GM12891 (cell line): Measurements from ENCODE around the gene CACNG4.

Source experiments
- PAX5 ChIP-seq: IDR thresholded peaks from 2 replicates; pipeline ENCODE4 v1.6.1; 2011; ENCODE audit warnings: low read length, moderate library complexity, mild to moderate bottlenecking; ENCODE audit not compliant: insufficient read depth, severe bottlenecking
- POLR2A ChIP-seq: IDR thresholded peaks from 2 replicates; pipeline ENCODE4 v1.6.1; 2011; ENCODE audit warnings: low read depth, low read length, control low read depth
- POLR2AphosphoS5 ChIP-seq: IDR thresholded peaks from 2 replicates; pipeline ENCODE4 v1.6.1; 2011; ENCODE audit warnings: low read depth, low read length, control low read depth
- SPI1 ChIP-seq: IDR thresholded peaks from 2 replicates; pipeline ENCODE4 v1.6.1; 2011; ENCODE audit warnings: low read depth, low read length, control low read depth
- TAF1 ChIP-seq: IDR thresholded peaks from 2 replicates; pipeline ENCODE4 v1.6.1; 2011; ENCODE audit warnings: low read depth, low read length, control low read depth

- no peak for TF ChIP-seq PAX5
- no peak for TF ChIP-seq TAF1
- no peak for TF ChIP-seq POLR2A
- no peak for TF ChIP-seq POLR2AphosphoS5
- TF ChIP-seq SPI1: no peak
These were observed 7.6 kb upstream of the CACNG4 start for GRCh38 chr17:66956941-66957340.
